22Rv1 (cell line): ENCODE data around the gene RPL31.
"Not testable (repeated sequence)": the region's sequence is repeated elsewhere in the genome, so short reads cannot be mapped to it uniquely, and the experiment has no call there.

Source experiments
- H3K27ac ChIP-seq: fragments of 450-650 bp; 2 replicates; pipeline ENCODE4 v1.5.1; 2017
- ZFX ChIP-seq: fragments of 450-650 bp; IDR thresholded peaks from 2 replicates; pipeline ENCODE4 v1.6.1; 2017; ENCODE audit warnings: antibody characterized with exemption, borderline replicate concordance
- TF ChIP-seq, protein P1 (sequence below): fragments of 450-650 bp; IDR thresholded peaks from 2 replicates; pipeline ENCODE4 v1.5.1; 2017; ENCODE audit warnings: mild to moderate bottlenecking

RPL31 gene

DNA sequence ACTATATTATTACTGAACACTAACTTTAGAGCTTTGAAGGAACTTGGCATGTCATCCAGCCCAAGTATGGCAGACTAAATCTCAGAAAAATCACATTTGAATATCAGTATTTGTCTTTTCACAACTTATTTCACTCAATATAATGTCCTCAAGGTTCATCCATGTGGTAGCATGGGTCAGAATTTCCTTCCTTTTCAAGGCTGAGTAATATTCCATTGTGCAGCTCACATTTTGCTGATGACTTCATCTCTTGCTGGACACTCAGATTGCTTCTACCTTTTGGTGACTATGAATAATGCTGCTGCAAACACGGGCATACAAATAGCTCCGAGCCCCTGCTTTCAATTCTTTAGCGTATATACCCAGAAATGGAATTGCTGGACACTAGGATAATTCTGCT is 46.7 kb downstream of the RPL31 start:
- TF ChIP-seq, protein P1, sequence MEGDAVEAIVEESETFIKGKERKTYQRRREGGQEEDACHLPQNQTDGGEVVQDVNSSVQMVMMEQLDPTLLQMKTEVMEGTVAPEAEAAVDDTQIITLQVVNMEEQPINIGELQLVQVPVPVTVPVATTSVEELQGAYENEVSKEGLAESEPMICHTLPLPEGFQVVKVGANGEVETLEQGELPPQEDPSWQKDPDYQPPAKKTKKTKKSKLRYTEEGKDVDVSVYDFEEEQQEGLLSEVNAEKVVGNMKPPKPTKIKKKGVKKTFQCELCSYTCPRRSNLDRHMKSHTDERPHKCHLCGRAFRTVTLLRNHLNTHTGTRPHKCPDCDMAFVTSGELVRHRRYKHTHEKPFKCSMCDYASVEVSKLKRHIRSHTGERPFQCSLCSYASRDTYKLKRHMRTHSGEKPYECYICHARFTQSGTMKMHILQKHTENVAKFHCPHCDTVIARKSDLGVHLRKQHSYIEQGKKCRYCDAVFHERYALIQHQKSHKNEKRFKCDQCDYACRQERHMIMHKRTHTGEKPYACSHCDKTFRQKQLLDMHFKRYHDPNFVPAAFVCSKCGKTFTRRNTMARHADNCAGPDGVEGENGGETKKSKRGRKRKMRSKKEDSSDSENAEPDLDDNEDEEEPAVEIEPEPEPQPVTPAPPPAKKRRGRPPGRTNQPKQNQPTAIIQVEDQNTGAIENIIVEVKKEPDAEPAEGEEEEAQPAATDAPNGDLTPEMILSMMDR: no peak
- TF ChIP-seq ZFX: no peak

DNA sequence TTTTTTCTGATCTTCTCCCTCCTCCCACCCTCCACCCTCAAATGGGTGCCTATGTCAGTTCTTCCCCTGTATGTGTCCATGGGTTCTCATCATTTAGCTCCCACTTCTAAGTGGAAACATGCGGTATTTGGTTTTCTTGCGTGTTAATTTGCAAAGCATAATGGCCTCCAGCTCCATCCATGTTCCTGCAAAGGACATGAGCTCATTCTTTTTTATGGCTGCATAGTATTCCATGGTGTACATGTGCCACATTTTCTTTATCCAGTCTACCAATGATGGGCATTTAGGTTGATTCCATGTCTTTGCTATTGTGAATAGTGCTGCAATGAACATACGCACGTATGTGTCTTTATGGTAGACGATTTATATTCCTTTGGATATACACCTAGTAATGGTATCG is 48.8 kb downstream of the RPL31 start:
- H3K27ac ChIP-seq: not testable (repeated sequence)

More for the DNA sequence above, 46.7 kb downstream of the RPL31 start:
- H3K27ac ChIP-seq: no peak overlapping the region

DNA sequence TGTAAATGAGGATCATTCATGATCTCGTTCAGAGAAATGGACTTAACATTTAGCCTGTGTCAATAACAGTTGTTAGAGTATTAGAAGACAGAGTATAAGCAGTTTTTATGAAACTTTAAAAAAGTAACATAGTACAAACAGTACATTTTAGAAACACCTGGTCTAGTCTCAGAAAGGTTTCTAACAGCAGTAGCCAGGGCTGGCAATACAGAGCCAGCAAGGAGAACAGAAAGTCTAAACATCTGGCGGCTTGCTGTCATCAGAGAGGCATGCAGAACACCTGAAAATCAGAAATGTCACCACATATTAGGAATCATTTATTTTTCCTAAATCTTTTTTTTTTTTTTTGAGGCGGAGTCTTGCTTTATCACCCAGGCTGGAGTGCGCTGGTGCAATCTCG is 50.1 kb downstream of the RPL31 start:
- TF ChIP-seq, protein P1: no peak
- TF ChIP-seq ZFX: no peak
- H3K27ac ChIP-seq: no peak overlapping the region

DNA sequence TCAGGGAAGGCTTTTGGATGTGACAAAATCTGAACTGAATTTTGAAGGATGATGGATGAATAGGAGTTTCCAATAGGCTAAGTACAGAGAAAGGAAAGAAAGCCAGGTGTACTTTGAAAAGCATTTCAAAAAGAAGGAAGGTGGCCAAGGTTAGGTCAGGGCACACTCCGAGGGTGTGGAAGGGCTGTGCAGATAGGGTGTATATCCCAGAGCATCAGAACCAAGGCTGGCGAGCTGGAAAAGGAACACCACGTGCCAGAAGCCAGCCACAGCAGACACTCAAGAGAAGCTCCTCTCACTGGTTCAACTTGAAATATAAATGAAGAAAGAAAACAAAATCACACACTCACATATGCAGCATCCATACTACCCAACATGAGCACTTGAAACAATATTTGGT is 51.0 kb downstream of the RPL31 start:
- no peak overlapping the region for H3K27ac ChIP-seq
- TF ChIP-seq ZFX: no peak
- TF ChIP-seq, protein P1: no peak
